Measurements from ENCODE around the gene PARD3B. TPM values are rescaled to one million over a fixed set of nuclear protein-coding genes. Genes with fewer than 3 reads are reported as not detected.

Gene PARD3B
- total RNA-seq, 2 donors from 2014 or later, result 15.0 to 17.8 TPM

DNA sequence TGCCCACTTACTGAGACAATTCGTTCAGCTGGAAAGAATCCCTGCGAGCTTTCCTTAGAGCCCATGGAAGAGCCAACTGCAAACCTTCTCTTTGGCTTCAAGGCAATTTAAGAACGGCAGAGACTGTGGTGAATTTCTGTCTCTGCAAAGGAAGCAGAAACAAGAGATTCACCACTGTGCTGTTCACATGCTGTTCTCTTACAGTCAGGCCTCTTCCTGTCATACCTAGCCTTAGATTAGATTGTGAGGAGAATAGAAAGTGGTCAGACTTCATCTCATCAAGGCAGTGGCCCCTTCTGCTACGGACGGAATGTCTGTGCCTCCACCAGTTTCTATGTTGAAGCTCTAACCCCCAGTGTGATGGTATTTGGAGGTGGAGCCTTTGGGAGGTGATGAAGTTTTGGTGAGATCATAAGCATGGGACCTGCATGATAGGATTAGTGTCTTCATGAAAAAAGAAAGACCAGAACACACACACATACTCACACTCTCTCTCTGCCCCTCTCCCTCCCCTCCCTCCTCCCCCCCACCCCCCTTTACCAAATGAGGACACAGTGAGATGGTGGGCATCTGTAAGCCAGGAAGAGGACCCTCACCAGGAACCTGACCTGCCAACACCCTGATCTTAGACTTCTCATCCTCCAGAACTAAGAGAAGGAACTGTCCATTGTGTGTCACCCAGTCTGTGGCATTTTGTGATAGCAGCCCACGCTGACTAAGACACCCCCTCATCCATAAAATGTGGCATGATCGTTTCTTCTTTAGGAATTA is 1091.5 kb downstream of the PARD3B start:
- Histone ChIP-seq H3K27ac (no peak overlapping the region), H3K4me1 (no peaks in the 10 kb centered on the region), H3K36me3 (replicated peaks in 1 of 2; ENCODE audit: insufficient read depth in 1 of 2, low read depth in 2 of 2) (no peaks in the 10 kb centered on the region), H3K27me3 (no peaks in the 10 kb centered on the region), H3K4me3 (no peak overlapping the region), H3K9me3 (no peaks in the 10 kb centered on the region)
- 66 to 75% methylated on average over 7 of the region's 7 CpGs for WGBS, 2 donors
- intact Hi-C loops (cut with DNase I), result no loop called here
- no peak for DNase-seq
- ATAC-seq, result no peak
- TF ChIP-seq, protein P1, sequence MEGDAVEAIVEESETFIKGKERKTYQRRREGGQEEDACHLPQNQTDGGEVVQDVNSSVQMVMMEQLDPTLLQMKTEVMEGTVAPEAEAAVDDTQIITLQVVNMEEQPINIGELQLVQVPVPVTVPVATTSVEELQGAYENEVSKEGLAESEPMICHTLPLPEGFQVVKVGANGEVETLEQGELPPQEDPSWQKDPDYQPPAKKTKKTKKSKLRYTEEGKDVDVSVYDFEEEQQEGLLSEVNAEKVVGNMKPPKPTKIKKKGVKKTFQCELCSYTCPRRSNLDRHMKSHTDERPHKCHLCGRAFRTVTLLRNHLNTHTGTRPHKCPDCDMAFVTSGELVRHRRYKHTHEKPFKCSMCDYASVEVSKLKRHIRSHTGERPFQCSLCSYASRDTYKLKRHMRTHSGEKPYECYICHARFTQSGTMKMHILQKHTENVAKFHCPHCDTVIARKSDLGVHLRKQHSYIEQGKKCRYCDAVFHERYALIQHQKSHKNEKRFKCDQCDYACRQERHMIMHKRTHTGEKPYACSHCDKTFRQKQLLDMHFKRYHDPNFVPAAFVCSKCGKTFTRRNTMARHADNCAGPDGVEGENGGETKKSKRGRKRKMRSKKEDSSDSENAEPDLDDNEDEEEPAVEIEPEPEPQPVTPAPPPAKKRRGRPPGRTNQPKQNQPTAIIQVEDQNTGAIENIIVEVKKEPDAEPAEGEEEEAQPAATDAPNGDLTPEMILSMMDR (IDR thresholded peaks at IDR 0.05), result no peak
- no peak for TF ChIP-seq POLR2A (IDR thresholded peaks at IDR 0.05)

DNA sequence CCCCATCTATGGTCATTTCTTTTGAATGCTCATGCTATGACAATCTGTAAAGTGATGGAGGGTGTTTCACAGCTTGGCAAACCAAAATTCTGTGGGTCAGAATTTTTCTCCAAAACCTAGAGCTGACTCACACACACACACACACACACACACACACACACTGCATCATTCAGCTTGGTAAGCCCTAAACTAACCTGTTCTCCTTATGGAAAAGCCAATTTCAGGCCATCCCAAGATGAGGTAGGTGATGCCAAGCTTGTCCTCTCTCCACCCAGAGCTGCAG is 1092.0 kb downstream of the PARD3B start:
- TF ChIP-seq, protein P1 (IDR thresholded peaks at IDR 0.05), result no peak
- no peak for TF ChIP-seq POLR2A (IDR thresholded peaks at IDR 0.05)
- no peak for DNase-seq
- no peak for ATAC-seq

DNA sequence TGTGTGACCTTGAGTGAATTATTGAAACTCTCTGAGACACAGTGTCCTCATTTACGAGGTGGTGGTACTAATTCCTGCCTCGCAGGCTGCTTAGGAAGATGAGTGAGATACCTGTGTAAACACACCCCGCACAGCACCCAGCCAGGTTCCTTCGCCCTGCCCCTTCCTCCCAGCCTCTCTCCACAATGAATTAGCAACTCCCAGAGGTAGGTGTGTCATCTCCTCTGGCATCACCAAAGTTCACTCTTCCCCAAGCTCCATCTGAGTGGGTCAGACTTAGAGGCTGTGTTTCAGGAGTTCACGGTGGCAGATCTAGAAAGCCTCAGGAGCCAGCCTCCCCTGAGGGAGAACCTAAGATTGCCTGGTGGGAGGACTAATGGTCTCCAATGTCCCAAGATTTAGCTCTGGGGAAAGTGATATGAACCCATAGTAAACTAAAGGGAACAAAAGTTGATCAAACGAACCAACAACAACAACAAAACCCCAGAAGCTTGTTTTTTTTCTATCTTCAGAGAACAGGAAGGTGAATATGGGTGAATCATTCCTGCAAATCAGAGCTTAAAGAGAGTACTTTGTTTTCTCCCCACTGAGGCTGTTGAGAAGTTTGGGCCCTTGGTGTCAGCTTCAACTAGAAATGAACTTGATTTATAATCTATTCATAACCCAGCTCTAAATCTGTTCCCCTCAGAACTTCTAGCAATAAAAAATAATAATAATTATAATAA is 1092.7 kb downstream of the PARD3B start:
- no peaks in the 10 kb centered on the region for H3K27me3 ChIP-seq
- no peak for DNase-seq
- no peak overlapping the region for H3K4me3 ChIP-seq
- no peak for TF ChIP-seq POLR2A (IDR thresholded peaks at IDR 0.05)
- TF ChIP-seq, protein P1 (IDR thresholded peaks at IDR 0.05), result no peak
- H3K9me3 ChIP-seq, result no peaks in the 10 kb centered on the region
- no peak overlapping the region for H3K27ac ChIP-seq
- H3K4me1 ChIP-seq, result no peaks in the 10 kb centered on the region
- WGBS, 2 donors, result 46 to 51% methylated on average over 6 of the region's 6 CpGs
- intact Hi-C loops (cut with DNase I), result no loop called here
- no peaks in the 10 kb centered on the region for H3K36me3 ChIP-seq (replicated peaks in 1 of 2; ENCODE audit: insufficient read depth in 1 of 2, low read depth in 2 of 2)
- no peak for ATAC-seq

More for the DNA sequence above, 1092.0 kb downstream of the PARD3B start:
- intact Hi-C loops (cut with DNase I), result no loop called here
- H3K9me3 ChIP-seq, result no peaks in the 10 kb centered on the region
- no peak overlapping the region for H3K27ac ChIP-seq
- H3K36me3 ChIP-seq (replicated peaks in 1 of 2; ENCODE audit: insufficient read depth in 1 of 2, low read depth in 2 of 2), result no peaks in the 10 kb centered on the region
- H3K4me3 ChIP-seq, result no peak overlapping the region
- H3K4me1 ChIP-seq, result no peaks in the 10 kb centered on the region
- no peaks in the 10 kb centered on the region for H3K27me3 ChIP-seq

DNA sequence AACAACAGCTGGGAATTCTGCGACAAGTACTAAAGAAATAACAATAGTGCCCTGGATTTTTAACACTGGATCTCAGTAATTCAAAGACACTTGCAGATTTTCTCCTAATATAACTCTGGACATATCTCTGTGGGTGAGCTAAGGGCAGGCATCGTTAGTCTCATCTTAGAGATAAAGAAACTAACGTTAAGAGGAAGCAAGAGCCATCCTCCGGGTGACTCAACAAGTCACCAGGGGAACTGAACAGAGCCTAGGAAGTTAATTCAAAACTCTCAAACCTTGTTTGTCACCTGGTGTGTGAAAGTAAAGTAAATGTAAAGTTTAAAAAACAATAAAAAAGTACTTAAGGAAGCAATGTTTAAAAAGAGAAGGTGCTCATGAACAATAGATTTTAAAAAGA is 1095.4 kb downstream of the PARD3B start:
- H3K36me3 ChIP-seq (replicated peaks in 1 of 2; ENCODE audit: insufficient read depth in 1 of 2, low read depth in 2 of 2), result no peaks in the 10 kb centered on the region
- no peaks in the 10 kb centered on the region for H3K4me1 ChIP-seq
- ATAC-seq, result no peak
- no peak for DNase-seq
- H3K27ac ChIP-seq, result no peak overlapping the region
- 59 to 63% methylated on average over 4 of the region's 4 CpGs for WGBS, 2 donors
- H3K4me3 ChIP-seq, result no peak overlapping the region
- H3K27me3 ChIP-seq, result no peaks in the 10 kb centered on the region
- H3K9me3 ChIP-seq, result no peaks in the 10 kb centered on the region
- intact Hi-C loops (cut with DNase I), result no loop called here
- TF ChIP-seq, protein P1 (IDR thresholded peaks at IDR 0.05), result no peak
- TF ChIP-seq POLR2A (IDR thresholded peaks at IDR 0.05), result no peak
